GM23338 (cell line): ENCODE measurements around the gene ARHGAP9. TPM values are rescaled to one million over a fixed set of nuclear protein-coding genes. Genes with fewer than 3 reads are reported as not detected.
"Not testable (repeated sequence)": the region's sequence is repeated elsewhere in the genome, so short reads cannot be mapped to it uniquely, and the experiment has no call there.

Experiments used
- ATAC-seq: fragments of 200-7000 bp; cut with Tn5 transposase; 3 replicates; pipeline ENCODE4 v1.9.1; 2020
- DNase-seq: peaks from one replicate; pipeline ENCODE4 v3.0.0-alpha.2; 2015; ENCODE audit warnings: low spot score
- H2AFZ ChIP-seq: fragments of 200-600 bp; sonication (generic); 2 replicates; pipeline ENCODE4 v1.8.0; 2016; ENCODE audit warnings: antibody characterized with exemption, mild to moderate bottlenecking, moderate library complexity
- H3F3A ChIP-seq: fragments of 200-600 bp; sonication (generic); replicated peaks from 2 replicates; pipeline ENCODE4 v1.8.0; 2017; ENCODE audit warnings: antibody characterized with exemption, mixed run types, low read depth
- H3K27ac ChIP-seq: fragments of 200-600 bp; sonication (generic); 2 replicates; pipeline ENCODE4 v1.6.1; 2016; ENCODE audit warnings: low read depth
- H3K27me3 ChIP-seq: fragments of 200-600 bp; sonication (generic); 2 replicates; pipeline ENCODE4 v1.8.0; 2016; ENCODE audit warnings: mild to moderate bottlenecking, mixed run types, moderate library complexity; ENCODE audit not compliant: insufficient read depth
- H3K36me3 ChIP-seq: fragments of 200-600 bp; sonication (generic); 2 replicates; pipeline ENCODE4 v1.8.0; 2016; ENCODE audit warnings: mild to moderate bottlenecking; ENCODE audit not compliant: insufficient read depth
- H3K4me1 ChIP-seq: fragments of 200-600 bp; sonication (generic); 2 replicates; pipeline ENCODE4 v1.8.0; 2016; ENCODE audit warnings: mild to moderate bottlenecking, moderate library complexity; ENCODE audit not compliant: insufficient read depth
- H3K4me2 ChIP-seq: fragments of 200-600 bp; sonication (generic); 2 replicates; pipeline ENCODE4 v1.7.1; 2017; ENCODE audit warnings: mixed run types
- H3K4me3 ChIP-seq: fragments of 200-600 bp; sonication (generic); 2 replicates; pipeline ENCODE4 v1.6.1; 2016; ENCODE audit warnings: mixed run types
- H3K79me2 ChIP-seq: fragments of 200-600 bp; sonication (generic); replicated peaks from 2 replicates; pipeline ENCODE4 v1.8.0; 2017; ENCODE audit warnings: mild to moderate bottlenecking; ENCODE audit not compliant: insufficient read depth
- H3K9me2 ChIP-seq: fragments of 200-600 bp; sonication (generic); 2 replicates; pipeline ENCODE4 v1.8.0; 2017; ENCODE audit not compliant: insufficient read depth
- H4K20me1 ChIP-seq: fragments of 200-600 bp; sonication (generic); replicated peaks from 2 replicates; pipeline ENCODE4 v1.8.0; 2017; ENCODE audit warnings: mild to moderate bottlenecking; ENCODE audit not compliant: insufficient read depth
- H3K27ac Mint-ChIP-seq: 2 replicates; pipeline ENCODE4 v1.8.0; 2020; ENCODE audit warnings: inconsistent platforms, mild to moderate bottlenecking, moderate library complexity, mixed read lengths
- H3K27me3 Mint-ChIP-seq: 3 replicates; pipeline ENCODE4 v1.8.0; 2022; ENCODE audit warnings: low read depth, mild to moderate bottlenecking, moderate library complexity, mixed read lengths, inconsistent platforms; ENCODE audit not compliant: insufficient read depth, poor library complexity
- H3K36me3 Mint-ChIP-seq: 3 replicates; pipeline ENCODE4 v1.8.0; 2021; ENCODE audit warnings: low read depth, mild to moderate bottlenecking, inconsistent platforms, moderate library complexity, mixed read lengths
- H3K4me1 Mint-ChIP-seq: 3 replicates; pipeline ENCODE4 v1.8.0; 2020; ENCODE audit warnings: mild to moderate bottlenecking, inconsistent platforms, mixed read lengths
- H3K4me3 Mint-ChIP-seq: 3 replicates; pipeline ENCODE4 v1.8.0; 2021; ENCODE audit warnings: moderate library complexity, mild to moderate bottlenecking, inconsistent platforms, mixed read lengths
- H3K9me3 Mint-ChIP-seq: 3 replicates; pipeline ENCODE4 v1.8.0; 2020; ENCODE audit warnings: moderate library complexity, mild to moderate bottlenecking, inconsistent platforms, mixed read lengths
- CREB1 ChIP-seq: fragments of 250-450 bp; sonication (Bioruptor Pico); IDR thresholded peaks from 2 replicates; pipeline ENCODE4 v1.5.0; 2020; ENCODE audit warnings: low read depth, mild to moderate bottlenecking, moderate library complexity
- ETS1 ChIP-seq: IDR thresholded peaks from 2 replicates; pipeline ENCODE4 v1.6.1; 2016; ENCODE audit warnings: antibody characterized with exemption
- EZH2phosphoT487 ChIP-seq: fragments of 200-600 bp; sonication (generic); IDR thresholded peaks from one replicate; pipeline ENCODE4 v1.8.1; 2018; ENCODE audit warnings: antibody characterized with exemption; ENCODE audit not compliant: unreplicated experiment
- POLR2AphosphoS5 ChIP-seq: IDR thresholded peaks from 2 replicates; pipeline ENCODE4 v1.6.1; 2016; ENCODE audit warnings: antibody characterized with exemption, low read depth
- REST ChIP-seq: IDR thresholded peaks from one replicate; pipeline ENCODE4 v1.6.1; 2018; ENCODE audit warnings: antibody characterized with exemption; ENCODE audit not compliant: unreplicated experiment
- STAT1 ChIP-seq: IDR thresholded peaks from one replicate; pipeline ENCODE4 v1.6.1; 2016; ENCODE audit warnings: antibody characterized with exemption; ENCODE audit not compliant: unreplicated experiment
- ZNF331 ChIP-seq: fragments of 250-450 bp; sonication (Bioruptor Pico); IDR thresholded peaks from 2 replicates; pipeline ENCODE4 v1.5.0; 2020; ENCODE audit warnings: low read depth, mild to moderate bottlenecking, moderate library complexity
- polyA plus RNA-seq: library from polyadenylated mRNA; unstranded; fragments of >200 nt; fragmentation: Nextera tagmentation; extraction: Ambion mirVana; gene quantifications from 2 replicates; pipeline ENCODE4 v1.2.1, GENCODE V29; 2016
- total RNA-seq: library from RNA; depleted of rRNA; stranded (reverse); fragments of >200 nt; shearing (Covaris generic); gene quantifications from 2 replicates; pipeline ENCODE4 v1.2.3, GENCODE V29; 2014
- TF ChIP-seq, protein P1 (sequence below), 2 experiments: fragments of 200-600 bp in 1 of 2; sonication (generic) in 1 of 2; conservative IDR thresholded peaks; 2 replicates each; pipeline versions ENCODE4 v1.5.1 to v1.6.1; 2016 to 2017; ENCODE audit warnings: antibody characterized with exemption in 2 of 2, low read depth in 2 of 2, mild to moderate bottlenecking in 2 of 2, moderate library complexity in 1 of 2

ARHGAP9 gene
- total and polyA plus RNA-seq, 2 experiments from 2014 or later: 4.5 to 7.1 TPM

DNA sequence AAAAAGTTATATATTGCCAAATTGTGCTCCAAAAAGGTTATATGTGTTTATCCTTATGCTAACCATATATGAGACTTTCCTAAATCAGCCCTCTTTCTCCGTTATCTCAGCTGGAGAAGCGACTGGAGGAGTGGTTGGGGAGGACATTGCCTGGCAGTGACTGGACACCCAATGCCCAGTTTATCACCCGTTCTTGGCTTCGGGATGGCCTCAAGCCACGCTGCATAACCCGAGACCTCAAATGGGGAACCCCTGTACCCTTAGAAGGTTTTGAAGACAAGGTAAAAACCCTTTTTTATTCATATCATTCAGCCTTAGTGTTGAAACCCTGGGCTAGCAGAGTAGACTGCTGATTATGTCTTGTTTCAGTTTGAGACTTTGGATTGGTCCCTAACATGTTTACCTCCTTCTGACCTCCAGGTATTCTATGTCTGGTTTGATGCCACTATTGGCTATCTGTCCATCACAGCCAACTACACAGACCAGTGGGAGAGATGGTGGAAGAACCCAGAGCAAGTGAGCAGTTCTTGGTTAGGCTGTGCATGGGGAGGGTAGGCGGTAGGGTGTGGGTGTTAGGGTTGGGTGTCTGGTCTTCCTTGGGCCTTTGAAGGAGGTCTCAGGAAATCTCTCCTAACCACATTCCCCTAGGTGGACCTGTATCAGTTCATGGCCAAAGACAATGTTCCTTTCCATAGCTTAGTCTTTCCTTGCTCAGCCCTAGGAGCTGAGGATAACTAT is 32.1 kb upstream of the ARHGAP9 start:
- peaks cover 14% of the 10 kb centered on the region; the same call in 1 of the 2 replicates for H3K79me2 ChIP-seq
- H3K9me3 Mint-ChIP-seq: peaks cover 2% of the 10 kb centered on the region; the same call in 2 of the 3 replicates
- H3K27me3 Mint-ChIP-seq: peaks cover 23% of the 10 kb centered on the region
- ATAC-seq (no peak), DNase-seq (no peak)
- no peaks in the 10 kb centered on the region for H3K27me3 ChIP-seq
- H3K4me2 ChIP-seq: no peak overlapping the region
- H3K4me3 Mint-ChIP-seq: no peak overlapping the region; the same call in 2 of the 3 replicates
- no peak overlapping the region for H3K27ac Mint-ChIP-seq
- peaks cover under 1% of the 10 kb centered on the region; the same call in 2 of the 3 replicates for H3K4me1 Mint-ChIP-seq
- peaks cover 48% of the 10 kb centered on the region for H3F3A ChIP-seq
- H2AFZ ChIP-seq: no peak overlapping the region
- no peak overlapping the region for H3K4me3 ChIP-seq
- no peaks in the 10 kb centered on the region for H3K4me1 ChIP-seq
- peaks cover 86% of the 10 kb centered on the region for H3K36me3 Mint-ChIP-seq
- H3K36me3 ChIP-seq: peaks cover 83% of the 10 kb centered on the region
- H4K20me1 ChIP-seq: peaks cover 29% of the 10 kb centered on the region
- no peak for TF ChIP-seq REST
- no peak overlapping the region for H3K27ac ChIP-seq
- no peaks in the 10 kb centered on the region for H3K9me2 ChIP-seq

GRCh38 chr12:57511161-57511560 is 31.5 kb upstream of the ARHGAP9 start:
- ATAC-seq (no peak), DNase-seq (no peak)
- Histone ChIP-seq H3K4me1 (no peaks in the 10 kb centered on the region), H3K4me2 (no peak overlapping the region), H3K9me2 (no peaks in the 10 kb centered on the region), H3K79me2 (0 out of 2 replicates have a peak, but pooled peaks cover 14% of the 10 kb centered on the region), H3K36me3 (peaks cover 83% of the 10 kb centered on the region), H3K27me3 (no peaks in the 10 kb centered on the region), H4K20me1 (peaks cover 33% of the 10 kb centered on the region), H3F3A (peaks cover 46% of the 10 kb centered on the region), H3K27ac (no peak overlapping the region), H2AFZ (no peak overlapping the region), H3K4me3 (no peak overlapping the region)
- H3K27me3 Mint-ChIP-seq: peaks cover 21% of the 10 kb centered on the region
- peaks cover 86% of the 10 kb centered on the region for H3K36me3 Mint-ChIP-seq
- no peak overlapping the region for H3K27ac Mint-ChIP-seq
- H3K4me1 Mint-ChIP-seq: no peaks in the 10 kb centered on the region; the same call in 2 of the 3 replicates
- H3K4me3 Mint-ChIP-seq: no peak overlapping the region
- peaks cover 2% of the 10 kb centered on the region; the same call in 2 of the 3 replicates for H3K9me3 Mint-ChIP-seq
- TF ChIP-seq CREB1 (CRISPR knock-in tag): no peak
- TF ChIP-seq STAT1: no peak
- TF ChIP-seq ZNF331 (CRISPR knock-in tag): no peak
- no peak for TF ChIP-seq EZH2phosphoT487
- TF ChIP-seq, protein P1, sequence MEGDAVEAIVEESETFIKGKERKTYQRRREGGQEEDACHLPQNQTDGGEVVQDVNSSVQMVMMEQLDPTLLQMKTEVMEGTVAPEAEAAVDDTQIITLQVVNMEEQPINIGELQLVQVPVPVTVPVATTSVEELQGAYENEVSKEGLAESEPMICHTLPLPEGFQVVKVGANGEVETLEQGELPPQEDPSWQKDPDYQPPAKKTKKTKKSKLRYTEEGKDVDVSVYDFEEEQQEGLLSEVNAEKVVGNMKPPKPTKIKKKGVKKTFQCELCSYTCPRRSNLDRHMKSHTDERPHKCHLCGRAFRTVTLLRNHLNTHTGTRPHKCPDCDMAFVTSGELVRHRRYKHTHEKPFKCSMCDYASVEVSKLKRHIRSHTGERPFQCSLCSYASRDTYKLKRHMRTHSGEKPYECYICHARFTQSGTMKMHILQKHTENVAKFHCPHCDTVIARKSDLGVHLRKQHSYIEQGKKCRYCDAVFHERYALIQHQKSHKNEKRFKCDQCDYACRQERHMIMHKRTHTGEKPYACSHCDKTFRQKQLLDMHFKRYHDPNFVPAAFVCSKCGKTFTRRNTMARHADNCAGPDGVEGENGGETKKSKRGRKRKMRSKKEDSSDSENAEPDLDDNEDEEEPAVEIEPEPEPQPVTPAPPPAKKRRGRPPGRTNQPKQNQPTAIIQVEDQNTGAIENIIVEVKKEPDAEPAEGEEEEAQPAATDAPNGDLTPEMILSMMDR (conservative IDR thresholded peaks at IDR 0.05; ENCODE audit: low read depth in 2 of 2): no peak
- no peak for TF ChIP-seq ETS1
- no peak for TF ChIP-seq POLR2AphosphoS5

- H3K27me3 ChIP-seq, H3K4me3 Mint-ChIP-seq, H3K27ac Mint-ChIP-seq, H3K9me2 ChIP-seq, H3K4me1 ChIP-seq, H3K4me1 Mint-ChIP-seq, H2AFZ ChIP-seq, DNase-seq, H3K27ac ChIP-seq, H3K9me3 Mint-ChIP-seq, H3K4me2 ChIP-seq, ATAC-seq, H3K4me3 ChIP-seq: not testable (repeated sequence)
- Histone ChIP-seq H3F3A (peaks cover 37% of the 10 kb centered on the region), H4K20me1 (peaks cover 27% of the 10 kb centered on the region), H3K36me3 (peaks cover 82% of the 10 kb centered on the region), H3K79me2 (peaks cover 14% of the 10 kb centered on the region; the same call in 1 of the 2 replicates)
- H3K36me3 Mint-ChIP-seq: peaks cover 86% of the 10 kb centered on the region
- H3K27me3 Mint-ChIP-seq: peaks cover 18% of the 10 kb centered on the region
Observed at GRCh38 chr12:57507796-57508195, 28.1 kb upstream of the ARHGAP9 start.

DNA sequence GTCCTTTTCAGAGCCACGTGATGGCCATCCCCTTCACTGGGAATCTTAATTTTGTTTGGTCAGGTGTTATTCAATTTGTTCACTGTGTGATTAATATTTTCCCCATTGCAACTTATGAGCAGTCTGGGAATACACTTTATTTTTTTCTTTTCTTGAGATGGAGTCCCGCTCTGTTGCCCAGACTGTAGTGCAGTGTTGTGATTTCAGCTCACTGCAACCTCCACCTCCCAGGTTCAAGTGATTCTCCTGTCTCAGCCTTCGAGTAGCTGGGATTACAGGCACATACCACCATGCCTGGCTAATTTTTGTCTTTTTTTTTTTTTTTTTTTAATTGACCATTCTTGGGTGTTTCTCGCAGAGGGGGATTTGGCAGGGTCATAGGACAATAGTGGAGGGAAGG is 26.9 kb upstream of the ARHGAP9 start:
- not testable (repeated sequence) for H3K4me1 ChIP-seq, H2AFZ ChIP-seq, DNase-seq, H3K27ac ChIP-seq, H3K9me3 Mint-ChIP-seq, H3K27me3 ChIP-seq, H3K4me2 ChIP-seq, ATAC-seq, H3K9me2 ChIP-seq, H3K4me3 Mint-ChIP-seq, H3K4me3 ChIP-seq, H3K4me1 Mint-ChIP-seq, H3K27ac Mint-ChIP-seq
- Histone ChIP-seq H3K79me2 (peaks cover 14% of the 10 kb centered on the region; the same call in 1 of the 2 replicates), H4K20me1 (peaks cover 18% of the 10 kb centered on the region), H3F3A (peaks cover 32% of the 10 kb centered on the region), H3K36me3 (peaks cover 82% of the 10 kb centered on the region)
- Mint-ChIP-seq H3K36me3 (peaks cover 86% of the 10 kb centered on the region), H3K27me3 (peaks cover 14% of the 10 kb centered on the region)
